NOMO-1 treated with DMSO at 0.1 percent for 48 hours (cell line): ENCODE results near the gene ZNRF1.

Source experiments
- DNase-seq: peaks from one replicate; lab custom pipeline; 2025; ENCODE audit not compliant: unreplicated experiment; lab: John Stamatoyannopoulos, UW

Gene ZNRF1

GRCh38 chr16:75058806-75059205 lies 60.0 kb downstream of the ZNRF1 start:
- no peak for DNase-seq

GRCh38 chr16:75059411-75059810 lies 60.6 kb downstream of the ZNRF1 start:
- no peak for DNase-seq

GRCh38 chr16:75060723-75061122 lies 61.9 kb downstream of the ZNRF1 start:
- peak; percentile 66 for DNase-seq

- DNase-seq: peak; percentile 65
These were observed 62.8 kb downstream of the ZNRF1 start for GRCh38 chr16:75061669-75062068.

- no peak for DNase-seq
These were observed 63.5 kb downstream of the ZNRF1 start for GRCh38 chr16:75062135-75062975.

GRCh38 chr16:75062976-75063346 lies 64.1 kb downstream of the ZNRF1 start:
- DNase-seq: no peak

- DNase-seq: no peak
These were observed 64.8 kb downstream of the ZNRF1 start for GRCh38 chr16:75063549-75064088.

- peak; percentile 92 for DNase-seq
These were observed 65.8 kb downstream of the ZNRF1 start for GRCh38 chr16:75064403-75065148.

- DNase-seq: peak; percentile 16
These were observed 66.3 kb downstream of the ZNRF1 start for GRCh38 chr16:75065149-75065505.

GRCh38 chr16:75065521-75066149 lies 66.8 kb downstream of the ZNRF1 start:
- DNase-seq: no peak

- DNase-seq: no peak
These were observed 68.1 kb downstream of the ZNRF1 start for GRCh38 chr16:75066861-75067447.

GRCh38 chr16:75068085-75069031 lies 69.5 kb downstream of the ZNRF1 start:
- DNase-seq: no peak

GRCh38 chr16:75070012-75070841 lies 71.4 kb downstream of the ZNRF1 start:
- DNase-seq: no peak

- no peak for DNase-seq
These were observed 72.8 kb downstream of the ZNRF1 start for GRCh38 chr16:75071621-75072020.

- no peak for DNase-seq
These were observed 73.6 kb downstream of the ZNRF1 start for GRCh38 chr16:75072239-75072947.

- no peak for DNase-seq
These were observed 74.9 kb downstream of the ZNRF1 start for GRCh38 chr16:75073545-75074303.

- no peak for DNase-seq
These were observed 75.5 kb downstream of the ZNRF1 start for GRCh38 chr16:75074304-75074793.
